NCI-H2081 (cell line): Measurements from ENCODE around the gene MINAR1.
A peak's percentile ranks its signal among the peaks of the same experiment; 100 is the strongest.
"Not testable (repeated sequence)": the region's sequence is repeated elsewhere in the genome, so short reads cannot be mapped to it uniquely, and the experiment has no call there.

Source experiments
- DNase-seq, 2 experiments: peaks; one replicate each; lab custom pipeline; 2025; lab: John Stamatoyannopoulos, UW

MINAR1 gene

DNA sequence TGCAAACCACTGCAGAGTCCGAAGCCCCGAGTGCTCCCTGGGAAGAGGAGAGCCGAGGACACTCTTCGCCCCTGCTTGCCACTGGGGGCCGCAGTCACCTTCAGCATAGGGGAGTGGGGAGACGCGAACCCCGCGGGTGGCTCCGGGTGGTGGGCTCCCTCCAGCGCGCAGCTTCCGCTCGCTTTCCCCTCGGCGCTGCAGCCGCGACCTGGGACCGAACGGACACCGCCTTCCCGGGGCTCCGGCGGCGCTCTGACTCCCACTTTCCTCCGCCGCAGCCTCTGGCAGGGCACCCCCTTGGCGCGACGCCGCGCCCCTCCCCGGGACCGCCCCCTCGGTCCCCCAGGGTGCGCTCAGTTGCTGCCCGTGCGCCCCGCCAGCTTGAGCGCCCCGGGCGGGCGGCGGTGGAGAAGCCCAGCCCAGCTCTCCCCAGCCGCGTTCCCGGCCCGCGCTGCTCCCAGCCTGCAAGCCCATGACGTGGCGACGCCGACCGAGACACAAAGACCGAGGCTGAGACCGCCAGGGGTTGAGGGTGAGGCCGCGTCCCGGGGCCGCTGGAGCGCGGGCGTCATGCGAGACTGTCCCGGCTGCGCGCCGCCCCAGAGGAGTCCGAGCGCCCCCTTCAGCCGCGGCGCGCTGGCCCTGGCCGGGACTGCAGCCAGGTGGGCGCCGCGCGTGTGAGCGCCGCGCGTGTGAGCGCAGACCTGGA lies at the start of gene MINAR1:
MINAR1 (plus strand) TSS at position 701 of the 709 bp plus-strand sequence. CDS start 23,812 bp downstream, outside the sequence.
- peak; percentile 18 to 43 for DNase-seq

DNA sequence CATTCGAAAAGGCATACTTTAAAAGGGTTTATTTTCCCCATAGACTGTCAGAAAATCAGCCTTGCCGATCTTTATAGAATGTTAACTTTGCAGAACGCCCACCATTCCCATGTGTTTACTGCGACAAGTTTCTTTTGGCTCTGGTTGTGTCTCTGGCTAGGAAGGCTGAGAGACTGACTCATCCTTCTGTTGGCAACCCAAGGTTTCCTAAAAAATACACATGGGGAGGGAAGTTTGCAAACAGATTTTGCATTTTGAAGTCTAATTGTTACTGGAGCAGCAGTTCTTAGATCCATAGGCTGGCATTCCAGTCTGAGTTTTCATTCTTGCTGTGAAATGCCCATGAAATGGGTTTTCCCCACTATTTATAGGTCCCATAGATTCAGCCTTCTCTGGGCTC lies 37.9 kb upstream of the MINAR1 start:
- DNase-seq = no peak

DNA sequence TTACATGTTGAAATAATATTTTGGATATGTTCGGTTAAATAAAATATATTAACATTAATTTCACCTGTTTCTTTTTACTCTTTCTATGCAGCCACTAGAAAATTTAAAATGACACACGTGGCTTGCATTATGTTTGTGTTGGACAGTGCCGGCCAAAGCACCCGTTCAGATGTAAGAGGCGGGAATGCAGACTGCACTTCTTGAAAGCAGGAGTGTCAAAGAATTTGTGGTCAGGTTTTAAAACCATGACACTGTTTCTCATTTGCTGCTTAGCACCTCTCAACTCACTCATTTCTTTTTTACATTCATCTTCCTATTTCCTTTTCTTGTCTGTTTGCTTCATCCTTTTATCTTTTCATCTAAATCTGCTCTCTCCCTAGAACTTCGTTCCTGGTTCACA lies 35.3 kb upstream of the MINAR1 start:
- DNase-seq = no peak

DNA sequence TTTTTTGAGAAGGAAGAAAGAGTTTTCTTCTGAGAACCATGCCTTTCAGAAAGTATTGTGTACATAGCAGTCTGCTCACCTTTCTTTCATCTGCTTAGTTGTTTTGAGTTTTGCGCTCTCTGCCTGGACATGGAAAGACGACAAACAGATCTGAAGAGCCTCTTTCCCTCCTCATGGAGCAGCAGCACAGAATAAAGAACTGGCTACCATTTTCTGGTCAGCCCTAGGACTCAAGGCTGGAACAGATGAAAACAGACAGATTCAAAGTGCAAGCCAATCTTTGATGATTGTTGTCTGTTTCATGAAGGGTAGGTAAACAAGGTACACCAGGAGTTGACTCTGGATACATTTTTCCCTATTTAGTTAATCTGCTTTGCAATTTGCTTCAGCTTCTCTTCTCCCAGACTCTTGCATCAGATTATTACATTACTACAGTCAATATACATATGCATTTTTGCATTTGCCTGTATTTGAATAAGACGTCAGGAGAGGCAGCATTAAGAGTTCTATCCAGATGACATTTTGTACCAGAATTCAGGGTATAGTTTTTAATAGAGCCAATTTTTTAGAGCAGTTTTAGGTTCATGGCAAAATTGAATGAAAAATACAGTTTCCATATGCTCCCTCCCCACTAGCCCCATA lies 34.7 kb upstream of the MINAR1 start:
- DNase-seq = no peak

- no peak for DNase-seq
Measured at GRCh38 chr15:79399606-79400005, 32.5 kb upstream of the MINAR1 start.

DNA sequence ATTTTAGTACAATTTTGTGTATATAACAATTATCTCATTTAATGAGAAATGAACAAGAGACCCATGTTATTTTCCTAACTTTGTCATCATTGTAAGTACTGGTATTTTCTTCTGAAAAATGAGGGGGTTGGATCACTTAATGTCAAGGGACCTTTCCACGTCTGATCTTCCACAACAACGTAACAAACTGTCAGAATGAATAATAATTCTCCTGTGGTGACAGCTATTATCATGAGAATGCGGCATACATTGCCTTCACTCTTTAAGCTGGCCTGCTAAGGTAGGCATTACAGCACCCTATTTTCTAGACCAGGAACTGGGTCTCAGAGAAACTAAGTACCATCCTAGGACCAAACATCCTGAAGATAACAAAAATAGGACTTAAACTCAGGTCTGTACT lies 31.5 kb upstream of the MINAR1 start:
- DNase-seq = no peak

DNA sequence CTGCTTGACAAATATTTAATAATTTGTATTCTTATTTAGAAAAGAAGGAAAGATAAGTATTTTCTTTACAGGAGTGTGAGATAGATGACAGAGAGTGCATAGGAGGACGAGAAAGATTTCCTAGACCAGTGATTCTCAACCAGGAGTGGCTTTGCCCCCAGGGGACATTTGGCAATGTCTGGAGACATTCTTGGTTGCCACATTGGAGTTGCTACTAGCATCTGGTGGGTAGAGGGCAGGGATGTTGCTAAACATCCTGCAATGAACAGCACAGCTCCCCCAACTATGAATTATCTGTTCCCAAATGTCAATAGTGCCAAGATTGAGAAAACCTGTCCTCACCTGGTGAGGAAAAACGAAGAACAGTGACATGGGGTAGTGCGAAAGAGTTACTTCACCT lies 30.8 kb upstream of the MINAR1 start:
- no peak for DNase-seq

GRCh38 chr15:79402136-79402535 lies 30.0 kb upstream of the MINAR1 start:
- DNase-seq = no peak

DNA sequence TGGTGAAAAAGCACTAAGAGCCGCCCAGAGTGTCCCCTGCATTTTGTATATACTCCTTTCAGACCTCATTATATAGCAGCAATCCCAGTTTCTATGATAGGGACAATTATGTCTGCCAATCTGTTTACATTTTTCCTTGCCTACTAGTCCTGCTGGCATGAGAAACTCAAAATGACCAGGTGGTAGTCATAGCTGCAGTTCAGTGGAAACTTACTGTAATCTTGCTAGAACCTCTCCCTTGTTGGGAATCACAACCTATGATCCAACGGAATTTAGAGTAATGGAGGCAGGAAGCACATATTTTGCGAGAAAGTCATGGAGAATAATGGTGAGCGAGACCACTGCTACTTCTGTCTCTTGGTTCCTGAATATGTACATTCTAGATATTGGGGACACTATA lies 28.6 kb upstream of the MINAR1 start:
- DNase-seq = no peak

- no peak for DNase-seq
Measured at GRCh38 chr15:79406210-79406609, 25.9 kb upstream of the MINAR1 start.

GRCh38 chr15:79408041-79408440 lies 24.1 kb upstream of the MINAR1 start:
- DNase-seq = no peak

DNA sequence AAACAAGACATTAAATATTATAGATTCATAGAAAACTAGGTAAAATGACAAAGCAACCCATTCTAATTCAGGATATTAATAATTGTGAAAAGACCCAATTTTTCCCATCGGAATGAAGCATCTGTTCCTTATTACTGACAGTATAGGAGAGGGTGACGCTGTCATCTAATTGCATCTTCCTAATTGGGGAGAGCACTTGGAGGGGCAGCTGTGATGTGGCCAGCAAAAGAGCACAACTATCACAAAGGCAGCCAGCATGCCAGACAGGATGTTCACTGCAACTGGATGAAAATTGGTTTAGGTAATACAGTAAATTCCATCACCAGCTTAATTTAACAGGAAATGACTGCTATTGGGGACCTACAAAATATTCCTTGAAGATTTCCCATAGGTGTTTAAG lies 21.9 kb upstream of the MINAR1 start:
- no peak for DNase-seq

DNA sequence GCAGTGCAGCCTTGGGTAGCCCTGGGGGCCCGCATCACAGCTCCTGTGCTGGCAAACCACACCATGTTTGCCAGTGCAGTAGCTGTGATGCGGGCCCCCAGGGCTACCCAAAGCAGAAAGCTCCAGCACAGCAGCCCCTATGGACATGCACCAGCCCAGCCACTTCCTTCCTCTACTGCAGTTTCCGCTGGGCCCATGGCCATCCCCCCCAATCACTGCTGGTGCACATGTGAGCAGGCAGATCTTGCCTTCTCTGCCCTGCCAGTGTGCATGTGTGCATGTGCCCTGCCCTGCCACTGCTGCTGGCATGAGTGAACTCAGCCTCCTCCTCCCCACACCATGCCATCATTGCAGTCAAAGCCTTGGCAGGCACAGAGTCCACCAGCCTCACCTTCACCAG lies 20.1 kb upstream of the MINAR1 start:
- DNase-seq = no peak

GRCh38 chr15:79412429-79412828 lies 19.7 kb upstream of the MINAR1 start:
- no peak for DNase-seq

DNA sequence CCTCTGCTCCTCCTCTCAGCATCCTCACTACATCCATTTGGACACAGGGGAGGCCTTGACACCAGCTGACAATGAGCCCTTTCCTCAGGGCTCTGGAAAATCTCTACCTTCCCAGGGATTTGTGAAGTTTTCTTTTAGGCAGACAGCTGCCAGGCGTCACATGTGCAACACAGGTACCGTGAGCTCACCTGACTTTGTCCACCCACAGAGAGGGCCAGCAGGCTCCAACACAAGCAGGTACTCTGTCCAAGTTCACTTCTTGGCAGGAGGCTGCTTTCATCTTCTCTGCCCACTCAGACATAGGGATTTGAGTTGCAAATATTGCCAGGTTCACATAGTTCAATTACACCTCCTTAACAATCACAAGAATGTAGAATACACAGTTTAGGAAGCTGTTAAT lies 15.3 kb upstream of the MINAR1 start:
- no peak for DNase-seq

DNA sequence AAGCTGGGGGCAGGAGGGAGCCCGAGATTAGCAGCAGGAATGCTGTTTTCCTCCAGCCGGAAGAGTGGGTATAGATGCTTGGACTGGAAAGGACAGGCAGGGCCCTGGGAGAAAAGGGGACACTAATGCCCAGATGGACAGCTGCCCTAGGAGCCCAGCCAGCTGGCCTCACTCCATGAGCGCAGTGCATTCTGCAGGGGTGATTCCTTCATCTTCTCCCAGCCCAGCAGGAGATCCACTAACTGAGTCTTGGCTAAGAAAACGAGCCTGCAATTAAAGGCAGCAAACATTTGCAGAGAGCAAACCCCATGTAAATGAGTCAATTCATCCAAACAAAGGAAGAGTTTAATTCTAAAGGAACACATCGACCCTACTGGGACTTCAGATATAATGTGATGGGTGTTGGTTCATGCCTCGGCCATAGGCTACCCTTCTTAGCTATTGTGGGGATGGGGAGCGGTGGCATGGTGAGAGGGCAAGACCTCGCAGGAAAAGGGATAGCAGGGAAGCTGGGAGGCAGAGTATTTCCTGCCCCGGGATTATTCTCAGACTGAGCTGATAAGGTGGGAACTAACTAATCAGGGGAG lies 13.3 kb upstream of the MINAR1 start:
- no peak for DNase-seq

DNA sequence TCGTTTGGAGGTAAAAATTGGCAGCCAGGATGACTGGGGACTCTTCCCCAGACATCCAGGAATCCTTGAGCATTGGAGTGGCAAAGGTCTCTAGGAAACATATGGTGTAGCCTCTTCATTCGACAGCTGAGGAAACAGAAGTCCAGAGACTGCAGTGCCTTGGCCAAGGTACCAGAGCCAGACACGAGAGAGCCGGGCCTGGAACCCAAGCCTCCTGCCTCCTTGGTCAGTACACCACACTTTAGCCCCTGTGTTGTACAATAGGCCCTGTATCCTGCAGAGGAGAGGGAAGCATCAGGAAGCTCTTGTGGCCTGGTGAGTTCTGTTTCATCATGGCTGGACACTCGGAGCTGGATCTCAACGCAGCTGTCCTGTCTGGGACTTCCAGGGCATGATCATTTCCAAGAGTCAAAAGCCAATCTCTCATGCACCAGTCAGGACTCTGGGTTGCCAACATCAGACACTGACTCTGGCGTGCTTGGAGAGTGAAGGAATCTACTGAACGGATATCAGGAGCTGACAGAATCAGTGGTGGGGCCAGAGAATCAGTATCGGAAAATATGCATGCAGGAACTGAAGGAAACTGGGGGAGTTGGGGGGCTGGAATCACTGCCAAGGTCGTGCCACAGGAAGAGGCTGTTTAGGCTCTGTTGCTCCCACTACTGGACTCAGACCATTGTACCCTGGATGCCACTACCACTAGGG lies 6.4 kb upstream of the MINAR1 start:
- DNase-seq = no peak

DNA sequence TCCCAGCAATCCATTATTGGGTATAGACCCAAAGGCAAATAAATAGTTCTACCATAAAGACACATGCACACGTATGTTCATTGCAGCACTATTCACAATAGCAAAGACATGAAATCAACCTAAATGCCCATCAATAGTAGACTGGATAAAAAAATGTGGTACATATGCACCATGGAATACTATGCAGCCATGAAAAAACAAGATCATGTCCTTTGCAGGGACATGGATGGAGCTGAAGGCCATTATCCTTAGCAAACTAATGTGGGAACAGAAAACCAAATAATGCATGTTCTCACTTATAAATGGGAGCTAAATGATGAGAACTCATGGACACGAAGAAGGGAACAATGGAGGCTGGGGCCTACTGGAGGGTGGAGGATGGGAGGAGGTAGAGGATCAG lies 5.2 kb upstream of the MINAR1 start:
- DNase-seq = not testable (repeated sequence)

DNA sequence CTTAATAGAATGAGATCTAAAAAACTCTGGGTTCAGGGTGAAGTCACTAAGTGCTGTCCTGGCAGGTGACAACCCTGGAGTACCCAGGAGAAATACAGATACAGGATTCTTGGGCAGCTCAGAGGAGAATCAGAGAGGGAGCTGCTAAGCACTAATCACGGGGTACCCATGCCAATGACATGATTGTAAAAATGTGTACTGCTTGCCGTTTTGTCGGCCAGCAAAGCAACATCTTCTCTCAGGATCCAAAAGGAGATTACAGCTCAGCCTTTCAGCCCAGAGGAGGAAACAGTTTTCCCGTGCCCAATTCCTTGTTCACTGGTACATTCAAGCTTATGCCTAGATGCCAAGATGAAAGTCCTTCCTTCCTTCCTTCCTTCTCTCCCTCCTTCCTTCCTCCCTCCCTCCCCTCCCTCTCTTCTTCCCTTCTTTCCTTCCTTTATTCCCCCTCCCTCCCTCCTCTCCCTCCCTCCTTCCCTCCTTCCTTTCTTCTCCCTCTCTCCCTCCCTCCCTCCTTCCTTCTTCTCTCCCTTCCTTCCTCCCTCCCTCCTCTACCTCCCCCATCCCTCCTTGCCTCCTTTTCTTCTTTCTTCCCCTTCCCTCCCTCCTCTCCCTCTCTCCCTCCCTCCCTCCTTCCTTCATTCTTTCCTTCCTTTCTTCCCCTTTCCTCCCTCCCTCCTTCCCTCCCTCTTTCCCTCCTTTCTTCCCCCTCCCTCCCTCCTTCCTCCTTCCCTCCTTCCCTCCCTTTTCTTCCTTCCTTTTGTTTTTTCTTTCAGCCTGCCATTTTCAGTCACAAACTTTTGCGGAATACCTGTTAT lies 4.1 kb upstream of the MINAR1 start:
- DNase-seq = no peak

DNA sequence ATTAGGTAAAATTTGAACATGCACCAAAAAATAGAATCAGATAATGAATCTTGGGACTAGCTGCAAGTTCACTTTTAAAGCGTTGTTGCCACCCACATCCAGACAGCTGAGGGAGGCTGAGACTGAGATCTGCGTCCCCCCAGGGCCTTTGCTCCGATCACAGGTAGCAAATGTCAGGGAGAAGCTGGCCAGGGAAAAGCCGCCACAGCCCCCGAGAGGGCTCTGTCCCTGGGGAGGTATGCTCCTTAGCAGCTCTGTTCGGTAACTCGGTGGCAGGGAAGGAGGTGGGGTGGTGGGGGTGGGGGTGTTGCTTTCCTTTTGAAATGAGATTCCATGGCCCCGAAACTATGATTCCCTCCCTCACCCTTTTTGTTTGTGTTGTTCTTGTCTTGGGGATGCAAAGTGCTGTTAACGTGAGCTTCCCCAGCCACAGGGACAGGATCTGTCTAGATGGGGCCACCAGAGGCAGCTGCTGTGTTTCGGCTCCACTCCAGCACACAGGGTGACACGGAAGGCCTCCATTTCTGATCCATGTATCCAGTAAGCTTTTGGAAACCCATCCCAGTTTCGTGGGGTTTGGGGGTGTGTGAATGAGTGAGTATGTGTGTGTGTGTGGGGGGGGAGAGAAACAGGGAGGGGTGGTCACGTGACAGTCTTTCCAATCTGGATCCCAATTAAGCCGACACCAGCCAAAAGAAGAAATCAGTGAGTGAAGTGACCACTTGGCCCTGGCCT lies 1.1 kb upstream of the MINAR1 start:
- no peak for DNase-seq
